Mesendoderm (in vitro differentiated cells): ENCODE data around the gene MUS81. TPM values are rescaled to one million over a fixed set of nuclear protein-coding genes. Genes with fewer than 3 reads are reported as not detected.

ENCODE experiments used
- DNase-seq: peaks from one replicate; pipeline ENCODE4 v3.0.0; 2013
- H2AK5ac ChIP-seq: 2 replicates; pipeline ENCODE4 v1.6.1; 2013; ENCODE audit warnings: low read length, inconsistent platforms
- H2BK120ac ChIP-seq: 2 replicates; pipeline ENCODE4 v1.6.1; 2013; ENCODE audit warnings: low read depth, mild to moderate bottlenecking, low read length, moderate library complexity, mixed read lengths
- H2BK15ac ChIP-seq: replicated peaks from 2 replicates; pipeline ENCODE4 v1.6.1; 2013; ENCODE audit warnings: low read depth, mild to moderate bottlenecking, moderate library complexity
- H2BK5ac ChIP-seq: 2 replicates; pipeline ENCODE4 v1.6.1; 2013; ENCODE audit warnings: low read length, inconsistent platforms
- H3K18ac ChIP-seq: 2 replicates; pipeline ENCODE4 v1.6.1; 2013; ENCODE audit warnings: mild to moderate bottlenecking, low read length, mixed read lengths
- H3K23ac ChIP-seq: one replicate; pipeline ENCODE4 v1.6.1; 2013; ENCODE audit warnings: low read length
- H3K27ac ChIP-seq: 2 replicates; pipeline ENCODE4 v1.5.1; 2013; ENCODE audit warnings: low read depth, mild to moderate bottlenecking, inconsistent platforms, low read length, moderate library complexity
- H3K27me3 ChIP-seq: 2 replicates; pipeline ENCODE4 v1.6.1; 2013; ENCODE audit warnings: low read length, control low read depth, mild to moderate bottlenecking, inconsistent platforms; ENCODE audit not compliant: insufficient read depth, poor library complexity
- H3K36me3 ChIP-seq: 2 replicates; pipeline ENCODE4 v1.6.1; 2013; ENCODE audit warnings: low read length, inconsistent platforms; ENCODE audit not compliant: control insufficient read depth, insufficient read depth
- H3K4ac ChIP-seq: one replicate; pipeline ENCODE4 v1.6.1; 2013; ENCODE audit warnings: low read depth, mild to moderate bottlenecking, low read length, moderate library complexity
- H3K4me1 ChIP-seq: 2 replicates; pipeline ENCODE4 v1.6.1; 2013; ENCODE audit warnings: low read depth, low read length, inconsistent platforms; ENCODE audit not compliant: control insufficient read depth
- H3K4me2 ChIP-seq: 2 replicates; pipeline ENCODE4 v1.6.1; 2013; ENCODE audit warnings: low read length
- H3K4me3 ChIP-seq: 2 replicates; pipeline ENCODE4 v1.5.1; 2013; ENCODE audit warnings: mild to moderate bottlenecking, low read length
- H3K56ac ChIP-seq: one replicate; pipeline ENCODE4 v1.6.1; 2013; ENCODE audit warnings: low read length
- H3K79me1 ChIP-seq: 2 replicates; pipeline ENCODE4 v1.6.1; 2013; ENCODE audit warnings: low read length, inconsistent platforms
- H3K79me2 ChIP-seq: 2 replicates; pipeline ENCODE4 v1.6.1; 2013; ENCODE audit warnings: mild to moderate bottlenecking, low read length; ENCODE audit not compliant: control insufficient read depth, insufficient read depth
- H3K9ac ChIP-seq: 2 replicates; pipeline ENCODE4 v1.6.1; 2013; ENCODE audit warnings: low read length, inconsistent platforms
- H4K5ac ChIP-seq: one replicate; pipeline ENCODE4 v1.6.1; 2013; ENCODE audit warnings: low read length
- H4K8ac ChIP-seq: one replicate; pipeline ENCODE4 v1.6.1; 2013; ENCODE audit warnings: low read depth, mild to moderate bottlenecking, control low read depth, low read length, moderate library complexity
- WGBS: extraction: QIAGEN DNeasy Blood & Tissue Kit; methylation state at CpG from one replicate; pipeline ENCODE4 v1.1.7; 2013; ENCODE audit warnings: low lambda C conversion rate, missing lambda C conversion rate; ENCODE audit not compliant: insufficient coverage; ENCODE audit errors: extremely low coverage; 5-methylcytosine and 5-hydroxymethylcytosine counted together
- polyA plus RNA-seq, 2 experiments: library from polyadenylated mRNA; stranded (reverse); fragments of 200-250 nt; gene quantifications; one replicate each; pipeline ENCODE4 v1.2.3, GENCODE V29; 2013

MUS81 gene, protein sequence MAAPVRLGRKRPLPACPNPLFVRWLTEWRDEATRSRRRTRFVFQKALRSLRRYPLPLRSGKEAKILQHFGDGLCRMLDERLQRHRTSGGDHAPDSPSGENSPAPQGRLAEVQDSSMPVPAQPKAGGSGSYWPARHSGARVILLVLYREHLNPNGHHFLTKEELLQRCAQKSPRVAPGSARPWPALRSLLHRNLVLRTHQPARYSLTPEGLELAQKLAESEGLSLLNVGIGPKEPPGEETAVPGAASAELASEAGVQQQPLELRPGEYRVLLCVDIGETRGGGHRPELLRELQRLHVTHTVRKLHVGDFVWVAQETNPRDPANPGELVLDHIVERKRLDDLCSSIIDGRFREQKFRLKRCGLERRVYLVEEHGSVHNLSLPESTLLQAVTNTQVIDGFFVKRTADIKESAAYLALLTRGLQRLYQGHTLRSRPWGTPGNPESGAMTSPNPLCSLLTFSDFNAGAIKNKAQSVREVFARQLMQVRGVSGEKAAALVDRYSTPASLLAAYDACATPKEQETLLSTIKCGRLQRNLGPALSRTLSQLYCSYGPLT
- 34.0 TPM for polyA plus RNA-seq (2013, experiment 1 of 2)
- 34.8 TPM for polyA plus RNA-seq (2013, experiment 2 of 2)

DNA sequence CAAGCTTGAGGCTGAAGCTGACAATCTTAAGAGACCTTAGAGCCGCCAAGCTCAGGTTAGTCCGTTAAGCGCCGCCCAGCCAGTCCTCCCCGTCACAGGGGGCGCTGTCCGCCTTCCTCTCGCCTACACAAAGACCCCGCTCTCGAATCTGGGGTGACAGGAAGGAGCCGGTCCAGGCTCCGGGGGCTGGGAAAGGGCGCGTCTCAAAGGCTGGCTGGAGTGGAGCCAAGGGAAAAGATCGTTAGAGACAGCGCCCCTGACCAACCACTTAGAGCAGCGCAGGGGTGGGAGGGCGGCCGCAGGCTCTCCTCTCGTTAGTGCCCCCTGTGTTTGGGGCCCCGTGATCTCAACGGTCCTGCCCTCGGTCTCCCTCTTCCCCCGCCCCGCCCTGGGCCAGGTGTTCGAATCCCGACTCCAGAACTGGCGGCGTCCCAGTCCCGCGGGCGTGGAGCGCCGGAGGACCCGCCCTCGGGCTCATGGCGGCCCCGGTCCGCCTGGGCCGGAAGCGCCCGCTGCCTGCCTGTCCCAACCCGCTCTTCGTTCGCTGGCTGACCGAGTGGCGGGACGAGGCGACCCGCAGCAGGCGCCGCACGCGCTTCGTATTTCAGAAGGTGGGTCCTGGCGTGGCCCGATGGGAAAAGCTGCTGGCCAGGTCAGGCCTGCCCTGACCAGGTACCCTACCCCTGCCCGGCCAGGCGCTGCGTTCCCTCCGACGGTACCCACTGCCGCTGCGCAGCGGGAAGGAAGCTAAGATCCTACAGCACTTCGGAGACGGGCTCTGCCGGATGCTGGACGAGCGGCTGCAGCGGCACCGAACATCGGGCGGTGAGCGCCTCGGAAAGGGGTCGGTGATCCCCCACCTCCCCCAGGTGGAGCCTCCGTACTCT, at the start of gene MUS81:
MUS81 (plus strand) TSS at position 156 of the 887 bp plus-strand sequence; CDS start at position 477, 321 bp downstream.
- peak within 1 kb of the TSS; percentile 95 for H3K56ac ChIP-seq
- peaks cover 24% of the 10 kb centered on the region for H3K79me1 ChIP-seq
- peak within 1 kb of the TSS; percentile 87 for H3K27ac ChIP-seq
- no peak within 1 kb of the TSS for H2BK15ac ChIP-seq
- H3K4me2 ChIP-seq = peak within 1 kb of the TSS; percentile 97
- H3K79me2 ChIP-seq = peaks cover 32% of the 10 kb centered on the region
- DNase-seq = peak; percentile 99
- peak within 1 kb of the TSS; percentile 85 for H3K4ac ChIP-seq
- H2BK120ac ChIP-seq = peak within 1 kb of the TSS; percentile 39
- H3K4me3 ChIP-seq = peak within 1 kb of the TSS; percentile 65
- WGBS = no CpG with 5 or more reads among the region's 78 CpGs
- H3K9ac ChIP-seq = peak within 1 kb of the TSS; percentile 83
- H3K27me3 ChIP-seq = no peaks in the 10 kb centered on the region
- peaks cover 13% of the 10 kb centered on the region for H3K36me3 ChIP-seq
- H4K8ac ChIP-seq = no peak within 1 kb of the TSS
- H3K23ac ChIP-seq = peak within 1 kb of the TSS; percentile 89
- H2AK5ac ChIP-seq = peak within 1 kb of the TSS; percentile 78
- peak within 1 kb of the TSS; percentile 46 for H3K18ac ChIP-seq
- peak within 1 kb of the TSS; percentile 64 for H2BK5ac ChIP-seq
- no peak within 1 kb of the TSS for H4K5ac ChIP-seq
- peaks cover 3% of the 10 kb centered on the region for H3K4me1 ChIP-seq

DNA sequence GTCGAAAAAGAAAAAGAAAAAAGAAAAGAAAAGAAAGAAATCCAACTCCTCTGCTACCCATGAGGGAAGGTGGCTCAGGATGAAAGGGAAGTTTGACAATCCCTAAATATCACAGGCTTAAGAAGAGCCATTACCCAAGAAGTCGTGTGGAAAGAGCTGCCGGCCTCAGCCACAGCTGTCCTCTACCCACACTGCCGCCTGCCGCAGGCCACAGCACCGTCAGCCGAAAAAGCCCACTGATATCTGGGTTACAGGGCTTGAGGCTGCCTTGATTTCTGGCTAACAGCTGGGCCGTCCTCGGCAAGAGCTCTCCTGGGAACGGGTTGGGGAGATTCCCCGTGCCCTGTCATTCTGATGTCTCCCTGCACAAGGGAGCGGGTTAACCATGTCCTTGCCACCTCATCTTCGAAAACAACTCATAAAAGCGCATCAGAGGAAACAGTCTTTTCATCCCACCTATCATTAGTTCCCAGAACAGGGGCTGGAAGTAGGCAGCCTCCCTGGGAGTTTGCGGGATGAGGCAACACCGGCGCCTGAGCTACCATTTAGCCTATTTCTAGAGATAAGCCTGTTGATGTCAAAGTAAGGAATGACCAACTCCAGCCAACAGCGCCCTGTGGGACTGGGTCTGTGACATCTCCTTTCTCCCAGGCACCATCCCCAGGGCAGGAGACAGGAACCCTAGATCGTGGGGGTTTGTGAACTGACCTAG, 48.3 kb upstream of the MUS81 start:
- Histone ChIP-seq H3K4ac (no peak overlapping the region), H3K4me1 (no peaks in the 10 kb centered on the region), H3K9ac (no peak overlapping the region), H3K18ac (no peak overlapping the region), H3K79me2 (no peaks in the 10 kb centered on the region), H2BK15ac (no peak overlapping the region), H3K27ac (no peak overlapping the region), H3K23ac (no peak overlapping the region), H4K8ac (no peak overlapping the region), H3K36me3 (no peaks in the 10 kb centered on the region), H3K4me3 (no peak overlapping the region), H3K4me2 (no peak overlapping the region), H3K27me3 (no peaks in the 10 kb centered on the region), H4K5ac (no peak overlapping the region), H3K79me1 (no peaks in the 10 kb centered on the region), H2BK5ac (no peak overlapping the region), H2BK120ac (no peak overlapping the region), H2AK5ac (no peak overlapping the region), H3K56ac (no peak overlapping the region)
- no CpG with 5 or more reads among the region's 19 CpGs for WGBS
- DNase-seq = no peak

DNA sequence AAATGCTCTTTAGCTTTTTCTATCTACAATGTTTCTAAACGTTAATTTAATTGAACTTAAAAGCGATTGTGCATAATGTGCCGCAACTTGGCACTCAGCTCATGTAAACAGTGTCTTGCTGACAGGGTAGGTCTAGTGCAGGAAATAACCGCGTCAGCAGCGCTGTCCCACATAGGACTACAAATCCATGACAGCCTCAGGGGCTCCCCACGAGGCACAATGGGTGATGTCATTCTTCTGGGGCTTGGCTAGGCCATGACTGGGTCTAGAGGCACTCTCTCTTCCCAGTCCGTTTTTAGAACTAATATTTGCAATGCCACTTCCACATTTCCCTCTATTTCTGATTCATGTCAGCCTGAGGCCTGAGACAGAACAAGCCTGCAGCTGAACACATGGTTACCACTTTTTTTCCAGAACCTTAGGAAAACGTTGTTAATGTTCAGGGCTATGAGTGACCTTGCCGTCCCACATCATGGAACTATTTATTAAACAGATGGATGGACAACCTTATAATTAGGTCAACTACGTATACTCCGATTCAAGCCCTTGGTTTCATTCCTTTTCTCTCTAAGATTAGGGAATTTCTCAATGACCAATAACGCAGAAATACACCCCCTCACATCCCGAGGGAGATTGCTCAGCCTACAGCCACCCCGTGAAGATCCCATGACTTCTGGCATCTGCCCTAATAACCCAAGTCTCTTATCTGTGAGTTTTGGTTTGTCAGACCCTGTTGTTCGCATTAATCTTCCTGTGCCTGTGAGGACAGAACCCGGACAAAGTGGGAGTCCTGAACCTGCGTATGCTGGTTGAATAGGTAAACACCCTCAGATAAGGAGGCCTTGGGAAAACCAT, 45.9 kb upstream of the MUS81 start:
- no CpG with 5 or more reads among the region's 18 CpGs for WGBS
- H2BK120ac ChIP-seq = no peak overlapping the region
- no peak overlapping the region for H2BK5ac ChIP-seq
- H3K4me3 ChIP-seq = no peak overlapping the region
- no peak overlapping the region for H2BK15ac ChIP-seq
- H4K5ac ChIP-seq = no peak overlapping the region
- no peaks in the 10 kb centered on the region for H3K27me3 ChIP-seq
- no peak overlapping the region for H3K9ac ChIP-seq
- no peaks in the 10 kb centered on the region for H3K4me1 ChIP-seq
- no peak overlapping the region for H3K18ac ChIP-seq
- no peak overlapping the region for H3K4me2 ChIP-seq
- no peak overlapping the region for H2AK5ac ChIP-seq
- no peaks in the 10 kb centered on the region for H3K79me1 ChIP-seq
- H3K4ac ChIP-seq = no peak overlapping the region
- no peaks in the 10 kb centered on the region for H3K36me3 ChIP-seq
- H3K27ac ChIP-seq = no peak overlapping the region
- DNase-seq = no peak
- H4K8ac ChIP-seq = no peak overlapping the region
- no peaks in the 10 kb centered on the region for H3K79me2 ChIP-seq
- no peak overlapping the region for H3K23ac ChIP-seq
- H3K56ac ChIP-seq = no peak overlapping the region

DNA sequence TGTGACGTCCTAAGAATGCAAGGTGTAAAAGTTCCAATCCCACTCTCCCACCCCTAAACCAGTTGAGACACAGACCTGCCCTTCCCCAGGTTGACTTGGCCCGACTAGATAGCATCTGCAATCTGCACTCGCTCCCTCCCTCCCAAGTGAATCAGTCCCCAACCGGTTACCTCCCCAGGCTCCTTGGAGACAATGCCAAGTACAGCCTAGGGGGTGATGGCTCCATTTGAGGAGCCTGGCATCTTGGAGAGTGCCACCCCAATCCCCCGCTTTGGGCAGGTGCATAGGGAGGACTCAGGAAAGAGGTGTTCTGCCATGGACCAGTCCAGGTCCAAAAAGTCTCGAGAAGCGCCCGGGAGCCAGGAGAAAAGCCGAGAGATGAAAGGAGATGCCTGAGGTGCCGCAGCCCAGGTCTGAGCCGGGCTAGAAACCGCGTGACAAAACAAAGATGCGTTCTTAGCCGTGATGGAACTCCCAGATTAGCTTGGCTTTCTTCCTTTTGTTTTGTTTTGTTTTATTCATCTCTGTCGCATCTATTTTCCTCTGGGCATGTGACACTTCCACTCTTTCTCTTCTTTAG, 45.2 kb upstream of the MUS81 start:
- no peak overlapping the region for H4K5ac ChIP-seq

More for the DNA sequence above, 45.2 kb upstream of the MUS81 start:
- Histone ChIP-seq H2AK5ac (no peak overlapping the region), H3K79me2 (no peaks in the 10 kb centered on the region), H3K4ac (no peak overlapping the region), H3K23ac (no peak overlapping the region), H3K4me2 (no peak overlapping the region), H2BK120ac (no peak overlapping the region), H2BK15ac (no peak overlapping the region), H4K8ac (no peak overlapping the region), H3K18ac (no peak overlapping the region), H3K56ac (no peak overlapping the region), H3K27me3 (no peaks in the 10 kb centered on the region), H3K9ac (no peak overlapping the region), H2BK5ac (no peak overlapping the region), H3K4me3 (no peak overlapping the region), H3K27ac (no peak overlapping the region), H3K4me1 (no peaks in the 10 kb centered on the region), H3K36me3 (no peaks in the 10 kb centered on the region), H3K79me1 (no peaks in the 10 kb centered on the region)
- no CpG with 5 or more reads among the region's 16 CpGs for WGBS
- no peak for DNase-seq
